IMR-90 (cell line): ENCODE measurements around the gene CKAP2. TPM values are rescaled to one million over a fixed set of nuclear protein-coding genes. Genes with fewer than 3 reads are reported as not detected.
"Not testable (repeated sequence)": the region's sequence is repeated elsewhere in the genome, so short reads cannot be mapped to it uniquely, and the experiment has no call there.

Experiments used
- ATAC-seq: fragments of 200-7000 bp; cut with Tn5 transposase; 2 replicates; pipeline ENCODE4 v1.9.1; 2020; ENCODE audit warnings: low read depth, mild to moderate bottlenecking, moderate library complexity
- BruUV-seq: library from RNA; stranded (reverse); fragments of 400-500 nt; replicated peaks from 2 replicates; lab custom pipeline; 2021; lab: Mats Ljungman, UMichigan
- CTCF ChIA-PET: fragments of 300-600 bp; formaldehyde crosslinking; extraction: SDS; loops from one replicate; lab custom pipeline; 2021; ENCODE audit warnings: antibody characterized with exemption; lab: Yijun Ruan, JAX
- POLR2A ChIA-PET: fragments of 300-600 bp; sonication (Branson Sonifier 250); formaldehyde crosslinking; loops from one replicate; lab custom pipeline; 2022; ENCODE audit warnings: antibody characterized with exemption; ENCODE audit not compliant: unreplicated experiment; lab: Charles Lee
- DNase-seq: peaks from one replicate; pipeline ENCODE4 v3.0.0; 2013
- H2AFZ ChIP-seq: replicated peaks from 2 replicates; pipeline ENCODE3; 2013; ENCODE audit warnings: low read length, mild to moderate bottlenecking; ENCODE audit not compliant: poor library complexity
- H2AK5ac ChIP-seq: 2 replicates; pipeline ENCODE4 v1.6.1; 2013; ENCODE audit warnings: low read depth, low read length, inconsistent platforms
- H2AK9ac ChIP-seq: replicated peaks from 2 replicates; pipeline ENCODE3; 2013; ENCODE audit warnings: mild to moderate bottlenecking, low read depth, low read length, moderate library complexity; ENCODE audit not compliant: poor library complexity
- H2BK120ac ChIP-seq: 2 replicates; pipeline ENCODE4 v1.6.1; 2013; ENCODE audit warnings: low read depth, low read length, inconsistent platforms
- H2BK15ac ChIP-seq: 3 replicates; pipeline ENCODE4 v1.6.1; 2013; ENCODE audit warnings: low read depth, low read length, inconsistent platforms
- H2BK20ac ChIP-seq: 2 replicates; pipeline ENCODE4 v1.6.1; 2013; ENCODE audit warnings: low read depth, mild to moderate bottlenecking, inconsistent platforms, low read length, moderate library complexity
- H2BK5ac ChIP-seq: 2 replicates; pipeline ENCODE4 v1.6.1; 2013; ENCODE audit warnings: mild to moderate bottlenecking, low read depth, low read length, inconsistent platforms; ENCODE audit not compliant: poor library complexity, severe bottlenecking
- H3K14ac ChIP-seq: replicated peaks from 2 replicates; pipeline ENCODE4 v1.6.1; 2013; ENCODE audit warnings: low read depth, low read length, inconsistent platforms
- H3K18ac ChIP-seq: 2 replicates; pipeline ENCODE4 v1.6.1; 2013; ENCODE audit warnings: low read depth, low read length, control low read depth
- H3K23ac ChIP-seq: 2 replicates; pipeline ENCODE4 v1.6.1; 2013; ENCODE audit warnings: low read depth, low read length, inconsistent platforms
- H3K27ac ChIP-seq: 2 replicates; pipeline ENCODE4 v1.5.1; 2013; ENCODE audit warnings: mild to moderate bottlenecking, control low read depth, low read length; ENCODE audit not compliant: insufficient read depth
- H3K27me3 ChIP-seq: 2 replicates; pipeline ENCODE4 v1.6.1; 2013; ENCODE audit warnings: low read length; ENCODE audit not compliant: control insufficient read depth, insufficient read depth
- H3K36me3 ChIP-seq: 2 replicates; pipeline ENCODE4 v1.6.1; 2013; ENCODE audit warnings: low read length, mixed read lengths; ENCODE audit not compliant: control insufficient read depth, insufficient read depth
- H3K4ac ChIP-seq: 2 replicates; pipeline ENCODE4 v1.6.1; 2013; ENCODE audit warnings: low read depth, low read length, inconsistent platforms
- H3K4me1 ChIP-seq: 2 replicates; pipeline ENCODE4 v1.6.1; 2013; ENCODE audit warnings: low read length, mixed read lengths; ENCODE audit not compliant: control insufficient read depth, insufficient read depth
- H3K4me2 ChIP-seq: 2 replicates; pipeline ENCODE4 v1.6.1; 2013; ENCODE audit warnings: low read depth, mild to moderate bottlenecking, control low read depth, low read length, moderate library complexity
- H3K4me3 ChIP-seq: 2 replicates; pipeline ENCODE4 v1.5.1; 2013; ENCODE audit warnings: low read depth, mild to moderate bottlenecking, control low read depth, low read length, moderate library complexity; ENCODE audit not compliant: insufficient read depth
- H3K56ac ChIP-seq: 2 replicates; pipeline ENCODE4 v1.6.1; 2013; ENCODE audit warnings: low read length, inconsistent platforms; ENCODE audit not compliant: insufficient read depth; ENCODE audit errors: extremely low read depth
- H3K79me1 ChIP-seq, 2 experiments: 2 replicates each; pipeline ENCODE4 v1.6.1; 2013; ENCODE audit warnings: low read length in 2 of 2, inconsistent platforms in 1 of 2, low read depth in 1 of 2
- H3K9ac ChIP-seq: 2 replicates; pipeline ENCODE4 v1.6.1; 2013; ENCODE audit warnings: low read depth, low read length, control low read depth
- H3K9me1 ChIP-seq: 2 replicates; pipeline ENCODE4 v1.6.1; 2013; ENCODE audit warnings: low read length, inconsistent platforms; ENCODE audit not compliant: insufficient read depth
- H3K9me3 ChIP-seq: 2 replicates; pipeline ENCODE4 v1.6.1; 2013; ENCODE audit warnings: low read length; ENCODE audit not compliant: control insufficient read depth, insufficient read depth
- H4K20me1 ChIP-seq: 2 replicates; pipeline ENCODE4 v1.6.1; 2013; ENCODE audit warnings: low read length, inconsistent platforms; ENCODE audit not compliant: insufficient read depth
- H4K5ac ChIP-seq: 2 replicates; pipeline ENCODE4 v1.6.1; 2013; ENCODE audit warnings: mild to moderate bottlenecking, low read depth, low read length, control low read depth
- H4K8ac ChIP-seq, 2 experiments: 2 replicates each; pipeline ENCODE4 v1.6.1; 2013; ENCODE audit warnings: low read depth in 2 of 2, low read length in 2 of 2, control low read depth in 1 of 2, inconsistent platforms in 1 of 2
- H4K91ac ChIP-seq: 2 replicates; pipeline ENCODE4 v1.6.1; 2013; ENCODE audit warnings: low read depth, low read length, inconsistent platforms; ENCODE audit not compliant: insufficient read depth
- NFE2L2 ChIP-seq: fragments of 150-350 bp; IDR thresholded peaks from 2 replicates; pipeline ENCODE4 v1.6.1; 2016; ENCODE audit warnings: low read depth, mild to moderate bottlenecking, low read length
- WGBS, 2 experiments: methylation state at CpG; one replicate each; pipeline versions ENCODE4 v1.1.5 to v1.1.7; 2013; ENCODE audit warnings: missing lambda C conversion rate in 2 of 2; ENCODE audit not compliant: insufficient read length in 1 of 2; ENCODE audit errors: extremely low coverage in 2 of 2; 5-methylcytosine and 5-hydroxymethylcytosine counted together
- dilution Hi-C: fragments of 300-500 bp; cut with HindIII; formaldehyde crosslinking; loops from one replicate; pipeline ENCODE4 v1.14.3; 2018; ENCODE audit warnings: low sequenced_read_pairs; ENCODE audit not compliant: unreplicated experiment
- in situ Hi-C: fragments of 300-500 bp; cut with MboI; formaldehyde crosslinking; loops from 3 replicates; pipeline ENCODE4 v1.14.3; 2019; ENCODE audit warnings: low sequenced_read_pairs, inconsistent platforms, mixed read lengths
- intact Hi-C: fragments of 100-400 bp; cut with micrococcal nuclease; formaldehyde crosslinking; loops from 2 replicates; pipeline ENCODE4 v1.10.0; 2022
- polyA plus RNA-seq, 3 experiments: library from polyadenylated mRNA; depleted of rRNA; stranded (reverse); fragments of >200 nt; gene quantifications; 2 replicates each; pipeline ENCODE4 v1.2.3, GENCODE V29; 2012; ENCODE audit warnings: low replicate concordance in 1 of 3
- total RNA-seq: library from RNA; depleted of rRNA; stranded (reverse); fragments of >200 nt; gene quantifications from 2 replicates; pipeline ENCODE4 v1.2.3, GENCODE V29; 2012

Gene CKAP2
- total and polyA plus RNA-seq, 2 of the 4 experiments (the other 2 are of a cell fraction) = 23.0 to 44.6 TPM

- POLR2A ChIA-PET = no interaction called here
- CTCF ChIA-PET = interaction anchor here (1.1 kb wide), 1 partner anchor 83 kb away, joined by 3 read pairs; no protein-coding TSS in a partner anchor
- Histone ChIP-seq H3K4me1 (no peaks in the 10 kb centered on the region), H3K18ac (no peak overlapping the region), H2AK9ac (no peak overlapping the region), H3K4me2 (no peak overlapping the region), H3K9me3 (no peaks in the 10 kb centered on the region), H2BK120ac (no peak overlapping the region), H3K4me3 (no peak overlapping the region), H2BK20ac (no peak overlapping the region), H2AK5ac (no peak overlapping the region), H3K56ac (no peak overlapping the region), H3K9ac (no peak overlapping the region), H2BK15ac (no peak overlapping the region), H3K27ac (no peak overlapping the region), H3K9me1 (no peaks in the 10 kb centered on the region; the same call in 1 of the 2 replicates), H2AFZ (no peak overlapping the region), H3K14ac (no peak overlapping the region), H3K4ac (no peak overlapping the region), H4K8ac (no peak overlapping the region), H4K91ac (no peak overlapping the region), H3K27me3 (no peaks in the 10 kb centered on the region), H4K20me1 (no peaks in the 10 kb centered on the region; the same call in 1 of the 2 replicates), H3K23ac (no peak overlapping the region), H2BK5ac (no peak overlapping the region), H3K79me1 (peaks cover 24 to 38% of the 10 kb centered on the region in 2 experiments), H3K36me3 (peaks cover 4% of the 10 kb centered on the region), H4K5ac (no peak overlapping the region)
- in situ Hi-C loops (loop anchor here (25.0 kb wide), 1 partner anchor 451 kb away; the partner anchor contains the start of genes ALG11, ATP7B and UTP14C), dilution Hi-C loops (no loop called here), intact Hi-C loops (no loop called here)
- no peak for ATAC-seq
- WGBS, 2 experiments = 80% methylated on average over 1 of the region's 4 CpGs; no CpG with 5 or more reads in 1 of the 2 experiments
- no peak for DNase-seq
- TF ChIP-seq NFE2L2 = no peak
- BruUV-seq = no TSS peak
Observed at GRCh38 chr13:52463526-52463925, 8.2 kb downstream of the CKAP2 start.

DNA sequence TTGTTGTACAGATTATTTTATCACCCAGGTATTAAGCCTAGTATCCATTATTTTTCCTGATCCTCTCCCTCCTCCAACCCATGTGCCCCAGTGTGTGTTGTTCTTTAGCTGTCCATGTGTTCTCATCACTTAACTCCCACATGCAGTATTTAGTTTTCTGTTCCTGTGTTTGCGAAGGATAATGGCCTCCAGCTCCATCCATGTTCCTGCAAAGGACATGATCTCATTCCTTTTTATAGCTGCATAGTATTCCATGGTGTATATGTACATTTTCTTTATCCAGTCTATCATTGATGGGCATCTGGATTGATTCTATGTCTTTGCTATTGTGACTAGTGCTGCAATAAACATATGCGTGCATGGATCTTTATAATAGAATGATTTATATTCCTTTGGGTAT lies 13.2 kb downstream of the CKAP2 start:
- H3K4me1 ChIP-seq, H2AFZ ChIP-seq, H3K9me1 ChIP-seq, H3K56ac ChIP-seq, H2BK5ac ChIP-seq, intact Hi-C loops, H4K5ac ChIP-seq, H2BK120ac ChIP-seq, H3K36me3 ChIP-seq, H2BK20ac ChIP-seq, H3K4me3 ChIP-seq, ATAC-seq, H3K4me2 ChIP-seq, H4K91ac ChIP-seq, H3K9me3 ChIP-seq, H3K9ac ChIP-seq, H3K18ac ChIP-seq, CTCF ChIA-PET, H4K8ac ChIP-seq, H3K14ac ChIP-seq, dilution Hi-C loops, H3K23ac ChIP-seq, H4K20me1 ChIP-seq, H3K27me3 ChIP-seq, H3K4ac ChIP-seq, BruUV-seq, H2AK9ac ChIP-seq, DNase-seq, H2AK5ac ChIP-seq, H2BK15ac ChIP-seq, POLR2A ChIA-PET, H3K27ac ChIP-seq: not testable (repeated sequence)
- no CpG with 5 or more reads among the region's 2 CpGs for WGBS, 2 experiments
- in situ Hi-C loops = loop anchor here (25.0 kb wide), 1 partner anchor 456 kb away; the partner anchor contains the start of genes ALG11, ATP7B and UTP14C
- H3K79me1 ChIP-seq = peaks cover 15 to 27% of the 10 kb centered on the region in 2 experiments
